ENCODE measurements around the gene OGFOD3.

The OGFOD3 gene

GRCh38 chr17:82339634-82340580, 78.5 kb downstream of the OGFOD3 start:
- TF ChIP-seq ELF4 (IDR thresholded peaks at IDR 0.05) (no peak), SP1 (IDR thresholded peaks at IDR 0.05) (no peak), L3MBTL2 (conservative IDR thresholded peaks at IDR 0.05) (no peak), CTBP1 (IDR thresholded peaks at IDR 0.05; ENCODE audit: borderline replicate concordance) (no peak), ARNT (IDR thresholded peaks at IDR 0.05) (no peak), FOXK2 (IDR thresholded peaks at IDR 0.05) (no peak), NFRKB (IDR thresholded peaks at IDR 0.05) (no peak), SUZ12 (IDR thresholded peaks at IDR 0.05) (no peak), LEF1 (IDR thresholded peaks at IDR 0.05; ENCODE audit: borderline replicate concordance) (no peak), FOXM1 (IDR thresholded peaks at IDR 0.05; ENCODE audit: borderline replicate concordance) (no peak), PKNOX1 (IDR thresholded peaks at IDR 0.05) (no peak), FOXA1 (IDR thresholded peaks at IDR 0.05) (no peak)
- ChIA-PET CTCF (interaction anchor here (1.0 kb wide), 1 partner anchor 11 kb away, joined by 4 read pairs; no protein-coding TSS in a partner anchor), POLR2A (interaction anchor here (0.9 to 1.5 kb wide), 4 partner anchors 12 to 106 kb away, joined by 3 to 5 read pairs (median 4); no protein-coding TSS in a partner anchor)

More at GRCh38 chr17:82339634-82340580, 78.5 kb downstream of the OGFOD3 start:
- DNase-seq (ENCODE audit: extremely low spot score) = no peak
